Limb (tissue), 2 donors: ENCODE measurements around the gene KLC1.

ENCODE experiments used
- DNase-seq, 2 donors: peaks; one replicate each; pipeline ENCODE4 v3.0.0-alpha.2; 2016; ENCODE audit errors: extremely low spot score in 2 of 2

Gene KLC1

GRCh38 chr14:103702497-103703432 lies 73.8 kb downstream of the KLC1 start:
- peak in 1 of 2 donors; percentile 21 for DNase-seq

DNA sequence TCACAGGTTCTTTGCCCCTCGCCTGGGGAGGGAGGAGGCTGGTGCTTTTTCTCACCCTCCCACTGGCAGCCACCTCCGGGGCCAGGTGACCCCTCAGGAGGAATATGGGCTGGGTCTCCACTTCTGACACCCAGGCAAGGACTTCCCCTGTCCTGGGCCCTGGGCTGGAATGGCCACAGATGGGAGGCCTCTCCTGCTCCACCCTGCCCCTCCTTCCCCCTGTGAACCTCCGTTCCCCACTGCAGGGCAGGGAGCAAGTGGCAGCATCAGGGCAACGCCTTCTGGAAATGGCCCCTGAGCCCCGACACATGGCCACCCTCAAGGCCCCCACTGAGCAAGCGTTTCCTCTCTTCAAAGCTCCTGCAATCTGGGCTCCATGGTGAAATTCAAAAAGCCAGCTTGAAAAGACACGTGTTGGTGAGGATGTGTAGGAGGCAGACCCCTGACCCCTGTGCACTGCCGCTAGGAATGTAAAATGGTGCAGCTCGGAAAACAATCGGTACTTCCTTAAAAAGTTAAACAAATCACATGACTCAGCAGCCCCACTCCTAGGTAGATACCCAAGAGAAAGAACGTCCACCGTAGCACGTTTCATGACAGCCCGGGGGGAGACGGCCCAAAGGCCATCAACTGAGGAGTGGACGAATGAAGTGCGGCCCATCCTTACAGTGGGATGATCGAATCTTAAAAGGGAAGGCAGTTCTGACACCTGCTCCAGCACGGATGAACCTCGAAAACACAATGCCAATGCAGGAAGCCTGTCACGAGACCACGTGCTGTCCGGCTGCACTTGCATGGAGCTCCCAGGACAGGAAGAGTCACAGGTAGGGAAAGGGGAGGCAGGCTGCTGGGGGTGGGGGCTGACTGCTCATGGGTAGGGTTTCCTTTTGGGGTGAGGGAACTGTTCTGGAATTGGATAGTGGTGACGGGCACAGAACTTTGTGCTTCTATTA lies 74.7 kb downstream of the KLC1 start:
- peak in 1 of 2 donors; percentile 32 for DNase-seq

- DNase-seq = no peak
Measured at GRCh38 chr14:103704708-103705107, 75.7 kb downstream of the KLC1 start.

DNA sequence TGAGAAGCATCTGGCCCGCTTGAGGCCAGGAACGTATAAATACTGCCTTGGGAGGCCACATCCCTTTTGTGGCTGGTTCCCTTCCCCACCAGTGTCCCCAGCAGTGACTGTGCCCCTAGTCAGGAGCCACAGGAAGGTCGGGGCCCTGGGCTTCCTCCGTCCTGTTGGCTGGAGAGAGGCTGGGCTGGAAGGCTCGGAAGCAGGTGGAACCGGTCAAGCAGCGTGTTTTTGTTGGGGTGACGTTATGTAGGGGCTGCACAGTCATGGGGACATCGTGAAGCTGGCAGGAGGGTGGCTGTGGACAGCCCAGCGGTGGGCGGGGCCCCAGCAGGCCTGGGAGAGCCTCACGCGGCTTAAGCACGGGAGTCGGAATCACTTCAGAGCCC lies 76.1 kb downstream of the KLC1 start:
- DNase-seq = no peak

DNA sequence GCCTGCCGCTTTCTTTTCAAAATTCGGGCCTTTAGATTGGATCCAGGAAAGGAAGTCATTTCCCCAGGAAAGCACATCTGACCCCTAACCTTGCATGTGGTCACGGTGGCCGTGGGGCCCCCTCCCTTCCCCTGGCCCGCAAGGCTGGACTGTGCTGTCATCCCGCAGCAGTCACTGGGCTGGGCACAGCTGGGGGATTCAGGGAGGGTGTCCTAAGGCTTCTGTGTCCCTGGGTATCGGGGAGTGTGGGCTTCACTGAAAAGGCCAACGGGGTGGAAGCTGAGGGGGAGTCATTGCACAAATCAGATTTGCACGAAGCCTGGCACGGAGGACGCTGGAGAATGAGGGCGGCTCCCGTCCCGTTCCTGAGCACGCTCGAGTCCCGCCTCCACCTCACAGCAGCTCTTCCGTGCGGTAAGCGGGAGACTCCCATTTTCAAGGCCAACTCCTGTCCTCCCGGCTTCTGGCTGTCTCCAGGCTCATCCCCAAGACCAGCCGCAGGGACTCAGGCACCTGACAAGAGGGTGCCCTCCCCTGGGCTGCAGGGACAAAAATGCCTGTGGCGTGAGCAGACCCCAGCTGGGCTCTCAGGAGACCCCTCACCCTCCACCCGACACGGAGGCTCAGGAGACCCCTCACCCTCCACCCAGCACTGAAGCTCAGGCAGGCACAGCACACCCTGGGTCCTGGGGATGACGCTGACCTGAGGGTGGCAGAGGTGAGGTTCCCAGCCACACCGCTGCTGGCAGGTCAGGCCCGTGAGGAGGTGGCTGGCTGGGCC lies 76.7 kb downstream of the KLC1 start:
- DNase-seq = no peak

DNA sequence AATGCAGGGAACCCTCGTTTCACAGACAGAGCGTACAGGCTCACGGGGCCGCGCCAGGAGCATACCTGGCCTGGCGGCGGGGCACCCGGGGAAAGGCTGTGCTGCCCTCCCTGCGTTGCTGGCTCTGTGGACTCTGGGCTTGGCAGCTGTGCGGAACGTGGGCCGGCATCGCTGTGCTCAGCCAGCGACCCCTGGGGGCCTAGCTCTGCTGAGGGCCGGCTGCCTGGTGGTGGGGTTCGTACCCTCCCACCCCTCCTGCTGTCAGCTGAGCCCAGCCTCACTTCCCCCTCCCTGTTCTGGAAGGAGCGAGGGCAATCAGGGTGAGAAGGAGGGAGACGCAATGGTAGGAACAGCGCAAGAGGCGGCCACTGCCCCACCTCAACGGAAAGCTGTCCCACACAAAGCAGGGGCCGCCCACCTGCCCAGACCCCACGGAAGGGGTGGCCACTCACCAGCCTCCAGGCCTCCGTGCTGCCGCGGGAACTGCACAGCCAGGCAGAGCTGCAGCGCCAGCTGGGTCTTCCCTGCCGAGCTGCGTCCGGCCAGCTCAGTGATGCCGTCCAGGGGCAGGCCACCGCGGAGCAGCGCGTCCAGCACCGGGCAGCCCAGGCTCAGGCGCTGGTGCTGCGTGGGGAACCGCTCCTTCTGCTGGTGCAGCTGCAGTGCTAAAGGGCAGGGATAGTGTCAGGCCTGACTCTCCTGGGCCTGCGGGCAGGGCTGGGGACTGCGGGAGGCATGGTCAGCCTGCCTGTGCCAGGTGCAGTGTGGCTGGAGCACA lies 77.7 kb downstream of the KLC1 start:
- no peak for DNase-seq

- DNase-seq = no peak
Measured at GRCh38 chr14:103707329-103708263, 78.6 kb downstream of the KLC1 start.

DNA sequence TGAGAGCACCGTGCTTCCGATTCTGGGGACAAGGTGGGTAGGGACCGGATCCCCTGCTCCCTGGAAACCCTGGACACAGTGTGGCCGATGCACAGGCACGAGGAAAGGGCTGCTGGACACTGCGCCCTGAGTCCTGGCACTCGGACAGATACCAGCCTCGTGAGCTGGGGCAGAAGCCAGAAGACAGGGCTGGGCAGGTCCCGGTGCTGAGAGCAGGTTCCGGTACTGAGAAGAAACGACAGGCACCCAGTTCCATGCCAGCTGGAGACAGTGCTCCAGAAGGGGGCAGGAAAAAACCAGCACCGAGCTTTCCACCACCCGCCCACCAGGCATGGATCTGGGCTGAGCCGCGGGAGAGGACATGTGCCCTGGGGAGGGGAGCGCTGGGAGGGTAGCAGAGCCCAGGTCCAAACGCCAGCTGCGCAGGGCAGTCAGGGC lies 79.8 kb downstream of the KLC1 start:
- DNase-seq = no peak

GRCh38 chr14:103709814-103710213 lies 80.8 kb downstream of the KLC1 start:
- no peak for DNase-seq

DNA sequence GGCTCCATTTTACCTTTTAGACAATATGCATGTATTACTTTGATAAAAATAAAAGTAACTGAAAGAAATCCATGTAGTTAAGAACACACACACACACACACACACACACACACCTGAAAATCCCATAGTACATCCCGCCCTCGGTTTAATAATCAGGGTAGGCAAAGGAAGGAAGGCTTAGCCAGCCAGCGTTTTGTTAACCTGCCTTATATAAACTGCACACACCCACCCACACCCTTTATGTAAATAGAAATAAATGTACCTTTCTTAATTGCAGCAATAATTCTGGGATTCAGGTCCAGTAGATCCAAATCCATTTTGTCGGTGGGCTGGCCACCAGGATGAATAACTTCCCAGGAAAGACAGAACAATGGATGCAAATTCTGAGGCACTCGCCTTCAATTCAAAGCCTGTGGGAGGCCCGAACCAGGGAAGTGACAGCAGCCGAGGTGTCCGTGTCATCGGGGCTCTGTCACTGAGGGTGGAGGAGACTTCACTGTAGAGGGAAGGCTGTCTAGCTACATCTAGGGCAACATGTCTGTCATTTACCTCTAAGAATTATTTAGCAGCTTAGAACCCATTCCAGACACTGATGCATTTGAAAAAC lies 81.9 kb downstream of the KLC1 start:
- no peak for DNase-seq

GRCh38 chr14:103711516-103712431 lies 82.8 kb downstream of the KLC1 start:
- DNase-seq = no peak

- DNase-seq = no peak
Measured at GRCh38 chr14:103712633-103713247, 83.7 kb downstream of the KLC1 start.

- DNase-seq = no peak
Measured at GRCh38 chr14:103713304-103714062, 84.5 kb downstream of the KLC1 start.

DNA sequence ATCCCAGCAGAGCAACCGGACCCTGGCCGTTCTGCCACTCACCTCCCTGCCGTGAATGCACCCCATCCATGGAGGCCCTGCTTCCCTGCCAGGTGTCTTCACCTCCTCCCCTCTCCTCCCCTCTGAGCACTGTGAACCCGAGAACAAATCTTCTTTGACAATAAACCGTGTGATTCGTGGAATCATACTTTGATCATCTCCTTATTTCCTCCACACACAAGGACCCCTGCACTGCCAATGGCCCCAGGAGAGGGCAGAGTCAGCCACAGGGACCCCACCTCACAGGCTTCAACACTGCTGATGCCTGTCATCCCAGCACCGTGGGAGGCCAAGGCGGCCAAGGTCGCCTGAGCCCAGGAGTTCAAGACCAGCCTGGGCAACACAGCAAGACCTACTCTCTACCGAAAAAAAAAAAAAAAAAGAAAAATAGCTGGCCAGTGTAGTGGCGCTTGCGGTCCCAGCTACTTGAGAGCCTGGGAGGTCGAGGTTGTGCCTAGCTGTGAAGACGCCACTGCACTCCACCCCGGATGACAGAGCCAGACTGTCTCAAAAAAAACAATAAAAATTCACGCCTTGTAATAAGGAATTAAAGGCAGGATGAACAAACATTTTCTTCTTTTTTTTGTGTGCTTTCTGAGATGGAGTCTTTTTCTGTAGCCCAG lies 85.2 kb downstream of the KLC1 start:
- DNase-seq = no peak

GRCh38 chr14:103715052-103716000 lies 86.3 kb downstream of the KLC1 start, which contains the start of the genes XRCC3 and ZFYVE21:
XRCC3 (minus strand) TSS chr14:103715451; CDS start chr14:103711087, 4,364 bp downstream.
ZFYVE21 (plus strand) TSS chr14:103715810; CDS start chr14:103715842, 32 bp downstream.
- peak; percentile 100 for DNase-seq
